Endothelial cell of umbilical vein (primary cell): ENCODE measurements around the gene WDR43.

Experiments used
- EZH2 ChIP-seq: IDR thresholded peaks from 2 replicates; pipeline ENCODE4 v1.6.1; 2012; ENCODE audit warnings: borderline replicate concordance, low read depth, mild to moderate bottlenecking, moderate library complexity, low read length, inconsistent platforms; ENCODE audit not compliant: severe bottlenecking
- FOS ChIP-seq: IDR thresholded peaks from 2 replicates; pipeline ENCODE4 v1.6.1; 2011; ENCODE audit warnings: mild to moderate bottlenecking, low read length, moderate library complexity, borderline replicate concordance; ENCODE audit not compliant: insufficient read depth
- GATA2 ChIP-seq: IDR thresholded peaks from 2 replicates; pipeline ENCODE4 v1.7.0; 2011; ENCODE audit warnings: low read depth, mild to moderate bottlenecking, moderate library complexity, mixed read lengths, low read length; ENCODE audit not compliant: insufficient read length, insufficient read depth
- POLR2A ChIP-seq: IDR thresholded peaks from 2 replicates; pipeline ENCODE4 v1.6.1; 2012; ENCODE audit warnings: low read depth, mild to moderate bottlenecking, control low read depth, low read length
- TF ChIP-seq, protein P1 (sequence below), 2 donors: IDR thresholded peaks; 1 replicate in 1 of 2; 2 replicates in 1 of 2; pipeline ENCODE4 v1.5.1; 2011; ENCODE audit warnings: low read length in 2 of 2, mild to moderate bottlenecking in 2 of 2, moderate library complexity in 2 of 2, control low read depth in 1 of 2, inconsistent platforms in 1 of 2, low read depth in 1 of 2; ENCODE audit not compliant: insufficient read depth in 1 of 2; ENCODE audit errors: extremely low read depth in 1 of 2

DNA sequence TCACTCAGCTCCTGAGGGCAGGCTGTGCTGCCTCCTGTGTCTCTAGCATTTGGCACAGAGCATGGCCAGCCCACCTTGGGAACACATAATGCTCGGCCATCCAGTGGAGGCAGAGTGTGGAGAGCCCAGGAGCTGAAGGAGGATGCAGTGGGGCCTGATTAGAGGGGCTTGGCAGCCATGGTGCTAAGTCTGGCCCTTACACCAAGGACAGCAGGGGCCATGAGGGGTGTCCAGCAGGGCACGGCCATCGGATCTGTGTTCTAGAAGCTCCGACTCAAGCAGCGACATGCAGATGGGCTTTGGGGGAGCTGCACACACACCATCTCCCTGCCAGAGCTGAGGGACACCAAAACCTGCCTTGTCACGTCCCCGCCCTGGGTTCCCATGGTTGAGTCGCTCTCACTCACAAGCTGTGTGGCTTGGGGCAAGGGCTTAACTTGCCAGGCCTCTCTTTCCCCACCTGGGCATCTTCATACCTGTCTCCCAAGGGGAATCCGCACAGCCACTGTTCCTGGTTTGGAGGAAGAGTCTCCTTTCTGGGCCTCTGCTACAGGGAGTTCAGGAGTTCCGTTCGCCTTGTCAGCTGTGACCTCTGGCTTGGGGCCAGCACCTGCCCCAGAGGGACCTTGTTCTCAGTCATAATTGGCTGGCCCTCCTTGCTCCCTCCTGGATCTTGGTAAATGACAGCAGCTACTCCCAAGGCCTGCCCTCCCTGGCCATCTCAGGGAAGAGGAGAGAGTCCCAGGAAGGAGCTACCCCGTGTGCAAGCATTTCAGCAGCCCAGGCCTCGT, 85.3 kb downstream of the WDR43 start:
- no peak for TF ChIP-seq EZH2
- no peak for TF ChIP-seq FOS
- TF ChIP-seq POLR2A, result no peak
- no peak for TF ChIP-seq GATA2
- TF ChIP-seq, protein P1, sequence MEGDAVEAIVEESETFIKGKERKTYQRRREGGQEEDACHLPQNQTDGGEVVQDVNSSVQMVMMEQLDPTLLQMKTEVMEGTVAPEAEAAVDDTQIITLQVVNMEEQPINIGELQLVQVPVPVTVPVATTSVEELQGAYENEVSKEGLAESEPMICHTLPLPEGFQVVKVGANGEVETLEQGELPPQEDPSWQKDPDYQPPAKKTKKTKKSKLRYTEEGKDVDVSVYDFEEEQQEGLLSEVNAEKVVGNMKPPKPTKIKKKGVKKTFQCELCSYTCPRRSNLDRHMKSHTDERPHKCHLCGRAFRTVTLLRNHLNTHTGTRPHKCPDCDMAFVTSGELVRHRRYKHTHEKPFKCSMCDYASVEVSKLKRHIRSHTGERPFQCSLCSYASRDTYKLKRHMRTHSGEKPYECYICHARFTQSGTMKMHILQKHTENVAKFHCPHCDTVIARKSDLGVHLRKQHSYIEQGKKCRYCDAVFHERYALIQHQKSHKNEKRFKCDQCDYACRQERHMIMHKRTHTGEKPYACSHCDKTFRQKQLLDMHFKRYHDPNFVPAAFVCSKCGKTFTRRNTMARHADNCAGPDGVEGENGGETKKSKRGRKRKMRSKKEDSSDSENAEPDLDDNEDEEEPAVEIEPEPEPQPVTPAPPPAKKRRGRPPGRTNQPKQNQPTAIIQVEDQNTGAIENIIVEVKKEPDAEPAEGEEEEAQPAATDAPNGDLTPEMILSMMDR (IDR thresholded peaks at IDR 0.05; ENCODE audit: extremely low read depth in 1 of 2, insufficient read depth in 1 of 2, low read depth in 1 of 2, low read length in 2 of 2), result no peak
